Fibroblast of skin of abdomen (primary cell): Measurements from ENCODE around the gene PLD5.
"Not testable (repeated sequence)": the region's sequence is repeated elsewhere in the genome, so short reads cannot be mapped to it uniquely, and the experiment has no call there.

Source experiments
- DNase-seq: peaks from one replicate; pipeline ENCODE4 v3.0.0-alpha.2; 2013

PLD5 gene

GRCh38 chr1:242208021-242208420 is 316.5 kb downstream of the PLD5 start:
- no peak for DNase-seq

GRCh38 chr1:242206994-242207393 is 317.5 kb downstream of the PLD5 start:
- DNase-seq: no peak

DNA sequence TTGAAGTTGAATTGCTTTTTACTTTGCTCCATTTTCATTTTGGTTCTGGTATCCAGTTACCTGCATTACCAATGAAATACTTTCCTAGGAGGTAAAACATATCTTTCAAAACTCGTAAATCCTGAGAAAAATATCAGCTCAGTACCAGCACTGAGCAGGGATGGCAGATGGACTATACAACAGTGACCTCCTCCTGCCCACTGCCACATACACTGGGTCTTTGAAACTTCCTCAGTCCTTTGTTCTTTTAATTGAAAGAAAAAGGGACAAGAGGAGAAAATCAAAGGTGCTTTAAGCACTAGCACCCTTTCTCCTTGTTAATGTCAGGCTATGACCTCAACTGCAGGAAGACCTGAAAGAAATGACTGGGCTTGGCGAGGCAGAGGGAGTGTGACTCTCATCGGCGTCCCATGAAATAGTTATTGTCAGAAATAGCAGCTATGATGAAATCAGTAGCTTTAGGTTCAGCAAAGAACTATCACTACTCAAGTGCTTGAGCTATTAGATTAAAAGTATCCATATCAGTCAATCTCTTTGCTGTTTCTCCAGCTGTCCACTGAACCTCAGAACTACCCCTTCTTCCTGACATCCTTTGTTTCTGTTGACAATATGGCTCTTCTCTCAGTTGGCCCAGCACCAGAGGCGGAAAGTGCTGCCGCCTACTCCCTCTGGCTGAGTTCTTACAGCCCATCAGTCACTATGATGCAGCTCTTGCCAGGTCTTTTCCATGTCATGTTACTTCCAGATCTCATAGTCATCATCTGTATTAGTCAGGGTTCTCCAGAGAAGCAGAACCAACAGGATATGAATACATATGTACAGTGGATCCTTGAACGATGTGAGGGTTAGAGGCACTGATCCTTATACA is 318.6 kb downstream of the PLD5 start:
- DNase-seq: peak; percentile 67

- no peak for DNase-seq
These were observed 321.2 kb downstream of the PLD5 start for GRCh38 chr1:242203262-242203661.

- no peak for DNase-seq
These were observed 323.4 kb downstream of the PLD5 start for GRCh38 chr1:242201090-242201489.

DNA sequence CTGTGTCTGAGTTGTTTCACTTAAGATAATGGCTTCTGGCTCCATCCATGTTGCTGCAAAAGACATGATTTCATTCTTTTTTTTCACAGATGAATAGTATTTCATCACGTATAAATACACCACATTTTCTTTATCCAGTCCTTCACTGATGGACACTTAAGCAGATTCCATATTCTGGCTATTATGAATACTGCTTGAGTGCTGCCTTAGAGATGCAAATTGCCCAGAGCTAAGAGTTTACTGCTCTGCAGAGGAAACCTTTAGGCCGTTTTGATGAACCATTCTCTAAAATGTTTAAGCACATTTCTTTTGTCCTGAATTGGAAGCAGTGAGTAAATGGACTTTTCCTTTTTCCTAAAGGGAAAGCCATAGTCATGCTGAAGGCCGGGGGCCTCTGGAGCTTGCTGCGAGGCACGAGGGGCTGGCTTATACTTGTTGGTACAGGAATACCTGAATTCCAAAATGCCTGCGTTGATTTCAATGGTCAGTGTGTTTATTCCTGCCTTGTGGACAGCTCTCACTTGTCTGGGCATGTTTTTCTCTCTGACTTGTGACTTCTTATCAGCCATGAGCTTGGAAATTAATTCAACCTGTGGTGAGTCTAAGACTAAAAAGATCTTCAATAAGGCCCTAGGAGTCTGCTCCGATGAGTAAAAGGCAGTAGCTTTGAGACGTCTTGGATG is 324.6 kb downstream of the PLD5 start:
- DNase-seq: no peak

DNA sequence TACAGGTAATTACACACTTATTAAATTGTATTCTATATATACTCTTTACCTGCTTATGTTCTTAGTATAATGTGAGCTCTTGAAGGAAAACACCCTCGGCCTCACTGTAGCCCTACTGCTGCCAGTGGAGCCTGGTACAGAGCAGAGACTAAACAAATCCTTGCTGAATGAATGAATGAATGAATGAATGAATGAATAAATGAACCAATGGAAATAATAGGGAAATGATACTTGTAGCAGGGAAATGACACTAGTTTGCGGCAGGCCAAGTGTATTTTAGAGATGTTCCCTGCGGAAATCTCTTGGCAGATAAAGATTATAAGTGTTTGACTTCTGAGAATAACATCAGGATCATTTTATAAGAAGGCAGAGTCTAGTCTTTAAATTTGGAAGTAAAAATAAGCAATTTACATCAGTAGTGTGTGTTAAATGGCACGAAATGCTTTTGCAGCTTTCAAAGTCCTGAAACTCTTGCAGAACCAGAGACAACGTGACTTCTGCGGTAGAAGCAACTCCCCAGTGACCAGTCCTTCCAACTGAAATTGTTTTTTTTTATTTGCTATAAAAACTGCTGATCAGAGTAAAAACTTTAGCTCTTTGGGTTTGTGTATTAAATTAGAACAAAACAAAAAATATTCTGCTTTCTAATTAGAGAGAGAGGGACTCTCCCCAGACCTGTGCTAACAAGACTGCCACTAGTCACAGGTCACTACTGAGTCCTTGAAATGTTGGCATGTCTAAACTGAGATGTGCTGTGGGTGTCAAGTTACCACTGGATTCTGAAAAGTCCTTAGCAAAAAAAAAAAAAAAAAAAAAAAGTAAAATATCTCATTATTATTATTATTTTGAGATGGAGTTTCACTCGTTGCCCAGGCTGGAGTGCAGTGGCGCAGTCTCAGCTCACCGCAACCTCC is 326.3 kb downstream of the PLD5 start:
- DNase-seq: no peak

GRCh38 chr1:242196914-242197313 is 327.6 kb downstream of the PLD5 start:
- no peak for DNase-seq

GRCh38 chr1:242196101-242196500 is 328.4 kb downstream of the PLD5 start:
- no peak for DNase-seq

- no peak for DNase-seq
These were observed 334.9 kb downstream of the PLD5 start for GRCh38 chr1:242189591-242189990.

- DNase-seq: no peak
These were observed 336.7 kb downstream of the PLD5 start for GRCh38 chr1:242187816-242188215.

GRCh38 chr1:242187171-242187570 is 337.3 kb downstream of the PLD5 start:
- DNase-seq: no peak

DNA sequence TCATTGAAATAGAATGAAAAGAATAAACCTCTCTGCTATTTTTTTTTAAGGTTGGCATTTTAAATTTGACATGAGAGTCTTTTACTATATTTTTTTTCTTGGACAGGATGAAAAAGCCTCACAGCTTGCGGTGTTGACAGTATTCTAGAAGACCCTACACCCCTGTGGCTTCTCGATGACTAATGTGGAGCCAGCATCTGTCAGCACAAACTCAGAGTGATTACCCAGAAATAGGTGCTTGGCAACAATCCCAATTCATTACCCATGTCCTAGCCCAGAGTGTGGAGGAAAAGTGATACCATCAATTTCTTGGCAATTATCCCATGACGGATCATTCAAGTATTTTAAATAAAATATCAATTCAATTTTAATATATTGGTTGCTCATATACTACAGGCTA is 338.8 kb downstream of the PLD5 start:
- peak; percentile 3 for DNase-seq

GRCh38 chr1:242184955-242185354 is 339.5 kb downstream of the PLD5 start:
- no peak for DNase-seq

- not testable (repeated sequence) for DNase-seq
These were observed 344.7 kb downstream of the PLD5 start for GRCh38 chr1:242179767-242180166.

- DNase-seq: no peak
These were observed 345.4 kb downstream of the PLD5 start for GRCh38 chr1:242178924-242179708.

GRCh38 chr1:242178436-242178835 is 346.1 kb downstream of the PLD5 start:
- no peak for DNase-seq

DNA sequence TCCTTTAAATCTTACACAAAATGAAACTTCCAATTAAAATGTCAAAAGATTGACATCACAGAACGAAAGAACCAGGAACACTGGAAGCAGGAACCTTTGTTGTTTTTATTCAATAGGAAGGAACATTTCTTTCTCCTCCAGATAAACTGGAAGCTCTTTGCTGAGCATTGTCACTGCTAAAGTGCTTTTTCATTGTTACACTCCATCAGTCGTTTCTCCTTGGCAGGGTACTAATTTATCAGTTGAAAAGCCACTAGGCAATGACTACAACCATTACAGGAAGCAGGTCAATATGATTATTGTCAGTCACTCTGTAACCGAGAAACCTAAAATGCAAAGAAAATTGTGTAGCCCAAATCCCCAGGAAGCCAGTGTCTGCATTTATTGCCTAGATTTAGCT is 362.4 kb downstream of the PLD5 start:
- DNase-seq: no peak

DNA sequence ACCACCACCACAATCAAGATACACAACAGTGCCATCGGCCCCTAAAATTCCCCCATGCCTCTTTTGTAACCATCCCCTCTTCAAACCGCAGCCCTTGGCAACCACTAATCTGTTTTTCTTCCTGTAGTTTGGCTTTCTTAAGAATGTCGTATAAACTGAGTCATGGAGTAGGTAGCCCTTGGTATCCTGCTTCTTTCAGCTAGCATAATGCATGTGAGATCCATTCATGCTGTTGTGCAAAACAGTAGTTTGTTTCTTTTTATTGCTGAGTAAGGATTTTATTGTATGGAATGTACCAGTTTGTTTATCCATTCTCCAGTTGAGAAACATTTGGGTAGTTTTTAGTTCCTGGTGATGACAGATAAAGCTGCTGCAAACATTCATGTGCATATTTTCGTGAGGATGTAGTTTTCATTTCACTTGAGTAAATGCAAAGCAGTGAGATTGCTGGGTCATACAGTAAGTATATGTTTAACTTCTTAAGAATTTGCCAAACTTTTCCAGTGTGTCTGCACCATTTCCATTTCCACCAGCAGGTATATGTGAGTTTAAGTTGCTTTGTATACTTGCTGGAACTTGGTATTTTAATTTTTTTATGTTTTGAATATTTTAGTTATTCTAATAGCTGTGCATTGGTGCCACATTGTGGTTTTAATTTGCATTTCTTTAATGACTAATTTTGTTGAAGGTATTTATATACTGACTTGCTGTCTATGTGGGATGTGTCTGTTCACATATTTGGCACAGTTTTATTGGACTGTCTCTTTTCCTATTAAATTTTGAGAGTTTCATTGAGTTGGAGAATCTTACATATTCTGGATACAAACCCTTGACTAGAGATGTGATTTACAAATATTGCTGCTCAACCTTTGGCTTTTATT is 377.2 kb downstream of the PLD5 start:
- DNase-seq: peak; percentile 25

DNA sequence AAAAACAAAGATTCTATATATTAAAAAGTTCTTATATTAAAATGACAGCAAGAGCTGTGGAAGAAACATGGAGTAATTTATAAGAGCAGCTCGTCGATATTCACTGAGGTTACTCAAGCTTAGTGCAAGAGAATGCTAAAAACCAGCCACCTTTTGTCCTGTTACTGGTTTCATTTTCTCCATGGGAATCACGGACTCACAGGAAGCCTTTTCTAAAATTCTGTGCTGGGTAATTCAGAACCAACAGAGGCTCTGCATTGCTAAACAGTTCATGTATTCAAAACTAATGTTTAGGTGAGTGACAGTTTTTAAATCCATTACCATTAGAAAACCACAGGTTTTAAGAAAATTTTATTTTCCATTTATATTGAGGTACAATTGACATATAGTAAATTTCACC is 377.8 kb downstream of the PLD5 start:
- DNase-seq: no peak

GRCh38 chr1:242140836-242141235 is 383.7 kb downstream of the PLD5 start:
- no peak for DNase-seq
